SK-N-MC (cell line): Measurements from ENCODE around the gene JPH2.

Source experiments
- EZH2 ChIP-seq: fragments of 200-600 bp; sonication (generic); IDR thresholded peaks from one replicate; pipeline ENCODE4 v1.6.1; 2017; ENCODE audit warnings: antibody characterized with exemption
- FOXP2 ChIP-seq: optimal IDR thresholded peaks from 2 replicates; pipeline ENCODE3; 2011; ENCODE audit warnings: mild to moderate bottlenecking, moderate library complexity; ENCODE audit not compliant: insufficient read depth; ENCODE audit errors: extremely low read length, control extremely low read depth
- POLR2AphosphoS5 ChIP-seq: IDR thresholded peaks from 2 replicates; pipeline ENCODE4 v1.6.1; 2012; ENCODE audit warnings: mild to moderate bottlenecking, low read depth, low read length, borderline replicate concordance

- no peak for TF ChIP-seq EZH2
- TF ChIP-seq POLR2AphosphoS5: no peak
- no peak for TF ChIP-seq FOXP2
Observed at GRCh38 chr20:44231193-44231592, 44.2 kb upstream of the JPH2 start.
